Measurements from ENCODE around the gene EVX2. TPM values are rescaled to one million over a fixed set of nuclear protein-coding genes. Genes with fewer than 3 reads are reported as not detected.

The EVX2 gene
- total RNA-seq, 4 donors from 2014 or later = not detected

GRCh38 chr2:176085120-176085788 lies 1.5 kb upstream of the EVX2 start:
- H3K9me3 ChIP-seq = peaks cover 0 to 31% (median 0%) of the 10 kb centered on the region in 4 donors
- TF ChIP-seq CTCF (IDR thresholded peaks at IDR 0.05) (no peak), POLR2A (IDR thresholded peaks at IDR 0.05) (no peak)
- H3K4me1 ChIP-seq = peaks cover 0 to 12% (median 3%) of the 10 kb centered on the region in 4 donors
- peaks cover 0 to 84% of the 10 kb centered on the region in 2 donors for H3K27me3 ChIP-seq
- no peak overlapping the region for H3K4me3 ChIP-seq
- DNase-seq = peak in 2 of 3 donors; percentile 39 to 45
- no peaks in the 10 kb centered on the region for H3K36me3 ChIP-seq
- H3K27ac ChIP-seq = no peak overlapping the region

- Histone ChIP-seq H3K9me3 (peaks cover 0 to 34% (median 0%) of the 10 kb centered on the region in 4 donors), H3K36me3 (no peaks in the 10 kb centered on the region), H3K27ac (no peak overlapping the region), H3K4me1 (peaks cover 0 to 17% (median 3%) of the 10 kb centered on the region in 4 donors), H3K27me3 (peaks cover 0 to 81% of the 10 kb centered on the region in 2 donors), H3K4me3 (no peak overlapping the region)
- DNase-seq = no peak
- TF ChIP-seq CTCF (IDR thresholded peaks at IDR 0.05) (no peak), POLR2A (IDR thresholded peaks at IDR 0.05) (no peak)
These were observed 903 bp upstream of the EVX2 start for GRCh38 chr2:176084611-176085119.

GRCh38 chr2:176082824-176083751 lies 674 bp downstream of the EVX2 start:
- Histone ChIP-seq H3K36me3 (no peaks in the 10 kb centered on the region), H3K4me1 (peaks cover 0 to 20% (median 2%) of the 10 kb centered on the region in 4 donors), H3K9me3 (peaks cover 0 to 35% (median 0%) of the 10 kb centered on the region in 4 donors), H3K27me3 (peaks cover 0 to 94% of the 10 kb centered on the region in 2 donors), H3K27ac (no peak overlapping the region), H3K4me3 (no peak overlapping the region)
- no peak for TF ChIP-seq CTCF (IDR thresholded peaks at IDR 0.05)
- no peak for TF ChIP-seq POLR2A (IDR thresholded peaks at IDR 0.05)
- DNase-seq = no peak

- Histone ChIP-seq H3K4me1 (peaks cover 0 to 15% (median 0%) of the 10 kb centered on the region in 4 donors), H3K9me3 (peaks cover 0 to 35% (median 0%) of the 10 kb centered on the region in 4 donors), H3K4me3 (no peak overlapping the region), H3K36me3 (no peaks in the 10 kb centered on the region), H3K27me3 (peaks cover 0 to 88% of the 10 kb centered on the region in 2 donors), H3K27ac (no peak overlapping the region)
- no peak for TF ChIP-seq POLR2A (IDR thresholded peaks at IDR 0.05)
- no peak for TF ChIP-seq CTCF (IDR thresholded peaks at IDR 0.05)
- DNase-seq = no peak
These were observed 1.3 kb downstream of the EVX2 start for GRCh38 chr2:176082525-176082823.

- peaks cover 0 to 35% (median 0%) of the 10 kb centered on the region in 4 donors for H3K9me3 ChIP-seq
- H3K27ac ChIP-seq = no peak overlapping the region
- DNase-seq = peak in 1 of 3 donors; percentile 54
- H3K27me3 ChIP-seq = peaks cover 0 to 83% of the 10 kb centered on the region in 2 donors
- H3K4me3 ChIP-seq = no peak overlapping the region
- H3K36me3 ChIP-seq = no peaks in the 10 kb centered on the region
- TF ChIP-seq CTCF (IDR thresholded peaks at IDR 0.05) (no peak), POLR2A (IDR thresholded peaks at IDR 0.05) (no peak)
- peaks cover 0 to 15% (median 0%) of the 10 kb centered on the region in 4 donors for H3K4me1 ChIP-seq
These were observed 1.8 kb downstream of the EVX2 start for GRCh38 chr2:176081837-176082524.

Data from Peyer's patch (tissue), 4 donors.